OCI-LY7 (cell line): ENCODE measurements around the gene CFDP1. TPM values are rescaled to one million over a fixed set of nuclear protein-coding genes. Genes with fewer than 3 reads are reported as not detected.
"Not testable (repeated sequence)": the region's sequence is repeated elsewhere in the genome, so short reads cannot be mapped to it uniquely, and the experiment has no call there.

Source experiments
- BruUV-seq: library from RNA; stranded (reverse); fragments of 400-500 nt; replicated peaks from 2 replicates; lab custom pipeline; 2021; lab: Mats Ljungman, UMichigan
- CTCF ChIA-PET: fragments of 300-600 bp; sonication (Branson Sonifier 250); formaldehyde crosslinking; loops from one replicate; lab custom pipeline; 2022; ENCODE audit warnings: antibody characterized with exemption; ENCODE audit not compliant: unreplicated experiment; lab: Charles Lee
- POLR2A ChIA-PET: fragments of 300-600 bp; sonication (Branson Sonifier 250); formaldehyde crosslinking; loops from one replicate; lab custom pipeline; 2022; ENCODE audit warnings: antibody characterized with exemption; lab: Charles Lee
- DNase-seq: peaks from one replicate; pipeline ENCODE4 v3.0.0-alpha.2; 2015; ENCODE audit warnings: low spot score
- H2AFZ ChIP-seq: fragments of 200-600 bp; sonication (generic), shearing (Covaris generic); 2 replicates; pipeline ENCODE4 v1.6.1; 2014; ENCODE audit warnings: mild to moderate bottlenecking, antibody characterized with exemption, low read length, moderate library complexity
- H3K27ac ChIP-seq: fragments of 200-600 bp; sonication (generic); 2 replicates; pipeline ENCODE4 v1.5.1; 2014; ENCODE audit warnings: mixed run types, low read depth, mild to moderate bottlenecking, moderate library complexity, low read length, inconsistent platforms; ENCODE audit not compliant: poor library complexity, severe bottlenecking
- H3K36me3 ChIP-seq: fragments of 200-600 bp; sonication (generic); 2 replicates; pipeline ENCODE4 v1.6.1; 2014; ENCODE audit warnings: mild to moderate bottlenecking, antibody characterized with exemption, low read length, moderate library complexity, mixed read lengths; ENCODE audit not compliant: insufficient read depth
- H3K4me1 ChIP-seq: fragments of 200-600 bp; sonication (generic); 2 replicates; pipeline ENCODE4 v1.5.1; 2014; ENCODE audit warnings: mild to moderate bottlenecking, low read length; ENCODE audit not compliant: insufficient read depth, poor library complexity, severe bottlenecking
- H3K4me2 ChIP-seq: fragments of 200-600 bp; sonication (generic); 2 replicates; pipeline ENCODE4 v1.6.1; 2014; ENCODE audit warnings: mild to moderate bottlenecking, low read length
- H3K4me3 ChIP-seq: fragments of 200-600 bp; sonication (generic); 2 replicates; pipeline ENCODE4 v1.5.1; 2014; ENCODE audit warnings: mild to moderate bottlenecking, low read depth, low read length; ENCODE audit not compliant: poor library complexity, severe bottlenecking
- H3K79me2 ChIP-seq: fragments of 200-600 bp; sonication (generic); 2 replicates; pipeline ENCODE4 v1.6.1; 2016; ENCODE audit warnings: low read depth, mild to moderate bottlenecking, low read length, moderate library complexity, mixed read lengths; ENCODE audit not compliant: insufficient read depth
- H3K9me2 ChIP-seq: fragments of 200-600 bp; sonication (generic); 2 replicates; pipeline ENCODE4 v1.6.1; 2016; ENCODE audit warnings: mild to moderate bottlenecking, low read length, mixed read lengths; ENCODE audit not compliant: insufficient read depth
- H3K9me3 ChIP-seq: fragments of 200-600 bp; sonication (generic); 2 replicates; pipeline ENCODE4 v1.6.1; 2014; ENCODE audit warnings: mild to moderate bottlenecking, mixed run types, low read length, mixed read lengths
- H4K20me1 ChIP-seq: fragments of 200-600 bp; sonication (generic); 2 replicates; pipeline ENCODE4 v1.6.1; 2014; ENCODE audit warnings: mild to moderate bottlenecking, antibody characterized with exemption, low read length, moderate library complexity, mixed read lengths; ENCODE audit not compliant: insufficient read depth
- EZH2phosphoT487 ChIP-seq: fragments of 200-600 bp; sonication (generic); IDR thresholded peaks from 2 replicates; pipeline ENCODE4 v1.6.1; 2018; ENCODE audit warnings: low read depth, borderline replicate concordance, mild to moderate bottlenecking, mixed run types, antibody characterized with exemption, low read length, moderate library complexity, mixed read lengths
- intact Hi-C: fragments of 100-400 bp; cut with micrococcal nuclease; formaldehyde crosslinking; loops from one replicate; pipeline ENCODE4 v1.10.0; 2022; ENCODE audit not compliant: unreplicated experiment
- total RNA-seq, 2 experiments: library from RNA; depleted of rRNA in 1 of 2; stranded (reverse); fragments of >200 nt in 1 of 2; shearing (Covaris generic) in 1 of 2; gene quantifications; 2 replicates each; pipeline ENCODE4 v1.2.3, GENCODE V29; 2014 to 2022
- TF ChIP-seq, protein P1 (sequence below): fragments of 200-600 bp; sonication (generic); conservative IDR thresholded peaks from 2 replicates; pipeline ENCODE4 v1.5.1; 2014; ENCODE audit warnings: mild to moderate bottlenecking, antibody characterized with exemption, low read length, moderate library complexity, mixed read lengths

CFDP1 gene
- total RNA-seq, 2 experiments from 2014 or later: 30.0 to 57.6 TPM

DNA sequence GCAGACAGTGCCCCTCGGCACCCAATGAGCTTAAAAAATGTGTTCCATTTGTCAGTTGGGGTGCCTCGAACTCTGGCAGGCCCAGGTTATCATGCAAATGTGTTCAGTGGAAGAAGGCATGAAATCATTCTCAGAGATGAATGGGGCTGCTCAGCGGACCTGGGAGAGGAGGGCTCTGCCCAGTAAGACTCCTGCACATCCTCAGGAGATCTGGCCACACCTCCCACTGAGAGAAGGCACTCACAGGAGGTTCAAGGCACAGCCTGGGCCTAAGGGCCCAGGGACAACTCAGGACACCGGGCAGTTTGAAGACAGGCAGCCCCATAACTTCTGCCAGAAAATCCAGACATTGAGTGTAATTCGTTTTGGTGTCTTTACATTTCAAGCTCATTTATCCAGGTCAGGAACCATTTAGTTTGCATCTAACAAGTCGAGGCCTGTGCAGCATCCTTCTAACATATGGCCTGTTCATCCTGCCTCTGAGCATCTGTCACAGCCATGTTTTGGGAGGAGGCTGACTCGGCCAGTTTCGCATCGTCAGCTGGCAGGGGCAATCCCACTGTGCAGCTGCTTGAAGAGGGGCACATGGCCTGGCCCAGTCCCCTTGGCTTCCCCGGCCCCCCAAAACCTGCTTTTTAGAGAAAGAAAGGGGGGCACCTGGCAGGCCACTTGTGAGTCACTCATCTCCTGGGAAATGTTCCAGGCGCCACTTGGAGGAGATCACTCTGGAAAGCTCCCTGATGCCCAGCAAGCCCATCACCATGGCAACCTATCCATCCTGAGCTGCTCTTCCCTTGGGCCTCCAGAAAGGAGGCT is 150.6 kb downstream of the CFDP1 start:
- CTCF ChIA-PET: no interaction called here

DNA sequence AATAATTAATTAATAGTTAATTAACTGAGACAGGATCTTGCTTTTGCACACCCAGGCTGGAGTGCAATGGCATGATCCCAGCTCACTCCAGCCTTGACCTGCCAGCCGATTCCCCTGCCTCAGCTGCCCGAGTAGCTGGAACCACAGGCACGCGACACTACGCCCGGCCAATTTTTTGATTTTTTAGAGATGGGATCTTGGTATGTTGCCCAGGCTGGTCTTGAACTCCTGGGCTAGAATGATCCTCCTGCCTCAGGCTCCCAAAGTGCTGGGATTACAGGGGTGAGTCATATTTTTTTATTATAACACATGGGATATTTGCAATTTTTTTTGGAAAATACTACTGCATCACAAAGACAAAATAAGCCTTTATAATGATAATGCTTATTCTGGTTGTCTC is 151.5 kb downstream of the CFDP1 start:
- POLR2A ChIA-PET: interaction anchor here (0.5 to 1.6 kb wide), 4 partner anchors 12 to 1904 kb away, joined by 3 to 5 read pairs (median 4); no protein-coding TSS in a partner anchor
- TF ChIP-seq, protein P1, sequence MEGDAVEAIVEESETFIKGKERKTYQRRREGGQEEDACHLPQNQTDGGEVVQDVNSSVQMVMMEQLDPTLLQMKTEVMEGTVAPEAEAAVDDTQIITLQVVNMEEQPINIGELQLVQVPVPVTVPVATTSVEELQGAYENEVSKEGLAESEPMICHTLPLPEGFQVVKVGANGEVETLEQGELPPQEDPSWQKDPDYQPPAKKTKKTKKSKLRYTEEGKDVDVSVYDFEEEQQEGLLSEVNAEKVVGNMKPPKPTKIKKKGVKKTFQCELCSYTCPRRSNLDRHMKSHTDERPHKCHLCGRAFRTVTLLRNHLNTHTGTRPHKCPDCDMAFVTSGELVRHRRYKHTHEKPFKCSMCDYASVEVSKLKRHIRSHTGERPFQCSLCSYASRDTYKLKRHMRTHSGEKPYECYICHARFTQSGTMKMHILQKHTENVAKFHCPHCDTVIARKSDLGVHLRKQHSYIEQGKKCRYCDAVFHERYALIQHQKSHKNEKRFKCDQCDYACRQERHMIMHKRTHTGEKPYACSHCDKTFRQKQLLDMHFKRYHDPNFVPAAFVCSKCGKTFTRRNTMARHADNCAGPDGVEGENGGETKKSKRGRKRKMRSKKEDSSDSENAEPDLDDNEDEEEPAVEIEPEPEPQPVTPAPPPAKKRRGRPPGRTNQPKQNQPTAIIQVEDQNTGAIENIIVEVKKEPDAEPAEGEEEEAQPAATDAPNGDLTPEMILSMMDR: no peak
- TF ChIP-seq EZH2phosphoT487: no peak
- Histone ChIP-seq H3K36me3 (no peaks in the 10 kb centered on the region), H4K20me1 (no peaks in the 10 kb centered on the region), H3K4me3 (no peak overlapping the region), H3K9me3 (no peaks in the 10 kb centered on the region), H3K79me2 (no peaks in the 10 kb centered on the region), H3K4me2 (no peak overlapping the region), H2AFZ (no peak overlapping the region), H3K27ac (no peak overlapping the region), H3K4me1 (no peaks in the 10 kb centered on the region), H3K9me2 (no peaks in the 10 kb centered on the region)
- no peak for DNase-seq
- CTCF ChIA-PET: interaction anchor here (0.6 kb wide), 1 partner anchor 43 kb away, joined by 3 read pairs; no protein-coding TSS in a partner anchor
- BruUV-seq: no TSS peak
- intact Hi-C loops: no loop called here

More for the DNA sequence above, 150.6 kb downstream of the CFDP1 start:
- intact Hi-C loops: no loop called here
- no peak overlapping the region for H3K4me2 ChIP-seq
- H3K4me1 ChIP-seq: no peaks in the 10 kb centered on the region
- H3K9me2 ChIP-seq: no peaks in the 10 kb centered on the region
- no peaks in the 10 kb centered on the region for H4K20me1 ChIP-seq
- no peaks in the 10 kb centered on the region for H3K79me2 ChIP-seq
- no peak overlapping the region for H2AFZ ChIP-seq
- DNase-seq: no peak
- no peak for TF ChIP-seq EZH2phosphoT487
- TF ChIP-seq, protein P1: no peak
- no peaks in the 10 kb centered on the region for H3K36me3 ChIP-seq
- POLR2A ChIA-PET: interaction anchor here (0.5 to 1.6 kb wide), 3 partner anchors 11 to 103 kb away, joined by 3 to 5 read pairs (median 3); no protein-coding TSS in a partner anchor
- H3K4me3 ChIP-seq: no peak overlapping the region
- no peaks in the 10 kb centered on the region for H3K9me3 ChIP-seq
- BruUV-seq: no TSS peak
- H3K27ac ChIP-seq: no peak overlapping the region

DNA sequence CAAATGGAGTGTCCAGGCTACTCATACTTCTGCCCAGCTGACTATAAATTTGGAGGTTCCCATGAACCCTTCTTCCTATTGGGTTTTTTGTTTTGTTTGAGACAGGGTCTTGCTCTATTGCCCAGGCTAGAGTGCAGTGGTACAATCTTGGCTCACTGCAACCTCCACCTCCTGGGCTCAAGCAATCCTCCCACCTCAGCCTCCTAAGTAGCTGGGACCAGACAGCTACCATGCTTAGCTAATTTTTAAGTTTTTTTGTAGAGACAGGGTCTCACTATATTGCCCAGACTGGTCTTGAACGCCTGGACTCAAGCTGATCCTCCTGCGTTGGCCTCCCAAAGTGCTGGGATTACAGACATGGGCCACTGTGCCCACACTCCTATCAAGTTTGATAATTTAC is 152.3 kb downstream of the CFDP1 start:
- H3K9me3 ChIP-seq, intact Hi-C loops, H3K4me1 ChIP-seq, H3K4me2 ChIP-seq, CTCF ChIA-PET, H4K20me1 ChIP-seq, H3K36me3 ChIP-seq, H3K79me2 ChIP-seq, H3K27ac ChIP-seq, H3K9me2 ChIP-seq, H2AFZ ChIP-seq, H3K4me3 ChIP-seq, BruUV-seq, DNase-seq: not testable (repeated sequence)
- POLR2A ChIA-PET: interaction anchor here (0.5 to 0.8 kb wide), 3 partner anchors 99 to 844 kb away, joined by 3 read pairs; no protein-coding TSS in a partner anchor
